Midbrain (tissue), 1 donor: ENCODE data around the gene MED16.
"Not testable (repeated sequence)": the region's sequence is repeated elsewhere in the genome, so short reads cannot be mapped to it uniquely, and the experiment has no call there.

Source experiments
- DNase-seq: peaks from one replicate; lab custom pipeline; 2025; lab: John Stamatoyannopoulos, UW

Gene MED16

DNA sequence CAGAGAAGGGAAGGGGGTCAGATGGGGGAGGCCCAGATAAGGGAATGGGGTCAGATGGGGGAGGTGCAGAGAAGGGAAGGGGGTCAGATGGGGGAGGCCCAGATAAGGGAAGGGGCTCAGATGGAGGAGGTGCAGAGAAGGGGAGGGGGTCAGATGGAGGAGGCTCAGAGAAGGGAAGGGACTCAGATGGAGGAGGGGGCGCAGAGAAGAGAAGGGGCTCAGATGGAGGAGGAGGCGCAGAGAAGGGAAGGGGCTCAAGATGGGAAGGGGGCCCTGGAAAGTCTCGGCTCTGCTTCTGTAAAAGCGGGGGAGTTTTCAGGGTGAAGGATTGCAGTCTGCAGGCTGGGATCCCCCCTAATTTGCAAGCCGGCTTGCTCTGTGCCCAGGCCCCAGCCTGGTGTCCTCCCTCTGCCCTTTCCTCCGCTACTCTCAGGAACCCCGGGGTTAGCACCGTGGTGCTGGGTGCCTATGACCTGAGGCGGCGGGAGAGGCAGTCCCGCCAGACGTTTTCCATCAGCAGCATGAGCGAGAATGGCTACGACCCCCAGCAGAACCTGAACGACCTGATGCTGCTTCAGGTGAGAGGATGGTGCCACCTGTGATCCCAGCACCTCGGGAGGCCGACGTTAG, 63.7 kb downstream of the MED16 start:
- no peak for DNase-seq

DNA sequence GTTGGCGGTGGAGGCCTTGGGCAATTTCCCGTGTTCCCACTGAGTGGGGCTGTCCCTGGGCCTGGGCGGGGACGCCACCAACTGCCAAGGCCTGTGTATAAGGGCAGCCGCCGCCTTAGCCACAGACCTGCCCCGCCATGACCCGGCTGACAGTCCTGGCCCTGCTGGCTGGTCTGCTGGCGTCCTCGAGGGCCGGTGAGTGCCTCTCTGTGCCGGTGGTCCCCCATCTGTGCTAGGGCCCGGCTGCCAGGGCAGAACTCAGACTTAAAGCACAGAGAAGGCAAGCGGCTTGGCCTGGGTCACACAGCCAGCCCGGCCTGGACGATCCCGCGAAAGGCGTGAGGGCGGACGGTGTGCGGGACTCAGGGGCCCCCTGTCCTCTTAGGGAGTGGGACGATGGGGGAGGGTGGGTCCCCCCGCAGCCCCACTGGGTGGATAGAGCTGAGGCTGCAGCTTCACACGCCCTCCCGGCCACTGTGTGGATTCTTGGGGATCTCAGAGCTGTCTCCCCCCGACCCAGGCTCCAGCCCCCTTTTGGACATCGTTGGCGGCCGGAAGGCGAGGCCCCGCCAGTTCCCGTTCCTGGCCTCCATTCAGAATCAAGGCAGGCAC, 65.2 kb downstream of the MED16 start, which contains the start of gene AZU1:
Gene AZU1, plus strand, starts transcription at position 128 of the 612 bp plus-strand sequence. Its CDS starts 10 bp downstream, at position 138.
- no peak for DNase-seq

DNA sequence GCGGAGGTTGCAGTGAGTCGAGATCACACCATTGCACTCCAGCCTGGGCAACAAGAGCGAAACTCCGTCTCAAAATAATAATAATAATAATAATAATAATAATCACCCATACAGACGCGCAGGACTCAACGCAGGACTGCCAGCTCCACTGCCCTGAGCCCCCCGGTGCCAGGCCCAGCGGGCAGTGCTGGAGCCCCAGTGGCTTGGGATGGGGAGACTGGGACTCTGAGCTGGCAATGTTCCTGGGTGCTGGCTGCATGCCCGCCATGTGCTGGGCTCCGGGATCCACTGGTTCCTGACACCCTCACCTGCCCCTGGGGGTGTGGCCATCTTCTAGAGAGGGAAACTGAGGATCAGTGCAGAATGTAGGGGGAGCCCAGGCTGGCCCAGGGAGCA, 65.7 kb downstream of the MED16 start:
- DNase-seq, result no peak

DNA sequence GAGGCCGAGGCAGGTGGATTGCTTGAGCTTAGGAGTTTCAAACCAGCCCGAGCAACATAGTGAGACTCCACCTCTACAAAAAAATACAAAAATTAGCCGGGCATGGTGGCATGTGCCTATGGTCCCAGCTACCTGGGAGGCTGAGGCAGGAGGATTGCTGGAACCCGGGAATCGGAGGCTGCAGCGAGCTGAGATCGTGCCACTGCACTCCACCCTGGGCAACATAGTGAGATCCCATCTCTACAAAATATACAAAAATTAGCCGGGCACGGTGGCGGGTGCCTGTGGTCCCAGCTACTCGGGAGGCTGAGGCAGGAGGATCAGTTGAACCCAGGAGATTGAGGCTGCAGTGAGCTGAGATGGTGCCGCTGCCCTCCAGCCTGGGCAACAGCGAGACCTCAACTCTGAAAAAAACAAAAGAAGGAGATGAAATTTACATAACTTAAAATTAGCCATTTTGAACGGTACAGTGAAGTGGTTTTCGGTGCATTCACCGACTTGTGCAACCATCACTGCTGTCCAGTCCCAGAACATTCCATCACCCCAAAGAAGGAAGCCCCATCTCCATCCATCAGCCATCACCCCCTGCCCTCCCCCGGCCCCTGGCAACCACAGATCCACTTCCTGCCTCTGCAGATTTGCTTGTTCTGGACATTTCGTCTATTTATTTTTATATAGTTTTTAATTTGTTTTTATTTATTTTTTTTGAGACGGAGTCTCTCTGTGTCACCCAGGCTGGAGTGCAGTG, 66.9 kb downstream of the MED16 start:
- no peak for DNase-seq

DNA sequence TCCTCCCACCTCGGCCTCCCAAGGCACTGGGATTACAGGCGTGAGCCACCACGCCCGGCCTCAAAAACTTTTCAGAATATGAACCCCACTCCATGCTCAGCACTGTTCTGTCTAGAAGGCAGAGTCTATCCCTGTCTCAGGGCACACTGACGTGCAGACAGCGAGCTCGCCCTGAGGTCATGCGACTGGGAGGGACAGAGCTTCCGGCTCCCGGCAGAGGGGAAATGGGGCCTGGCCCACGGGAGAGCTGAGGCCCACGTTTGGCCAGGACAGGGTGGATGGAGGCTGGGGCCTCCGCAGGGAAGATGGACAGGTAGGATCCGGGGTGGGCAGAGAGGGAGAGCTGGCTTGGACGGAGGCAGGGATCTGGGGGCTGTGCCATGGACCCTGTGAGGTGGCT, 68.1 kb downstream of the MED16 start:
- no peak for DNase-seq

DNA sequence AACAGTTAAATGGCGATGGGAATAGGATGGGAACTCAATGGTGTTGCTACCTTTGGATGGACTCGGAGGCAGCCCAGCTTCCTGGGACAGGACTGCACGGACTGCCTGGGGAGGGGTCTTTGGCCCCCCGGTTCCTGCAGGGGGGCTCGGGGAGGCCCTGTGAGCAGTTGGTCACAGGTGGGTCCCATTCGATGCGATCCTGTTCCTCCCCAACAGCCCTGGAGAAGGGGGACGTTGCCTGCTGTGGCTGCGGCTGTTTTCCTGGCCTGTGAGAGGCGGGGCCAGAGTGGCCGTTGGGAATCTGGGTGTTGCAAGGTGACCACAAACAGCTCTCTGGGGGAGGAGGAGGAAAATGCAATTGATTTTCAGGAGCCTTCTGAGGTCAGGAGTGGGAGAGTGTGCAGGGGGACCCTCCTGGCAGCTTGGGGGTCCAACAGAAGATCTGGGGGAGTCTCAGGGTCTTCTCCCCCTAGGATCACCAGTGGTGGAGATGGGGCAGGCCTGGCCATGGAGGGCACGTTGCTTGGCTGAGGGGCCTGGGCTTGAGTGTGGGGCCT, 69.3 kb downstream of the MED16 start:
- DNase-seq, result no peak

DNA sequence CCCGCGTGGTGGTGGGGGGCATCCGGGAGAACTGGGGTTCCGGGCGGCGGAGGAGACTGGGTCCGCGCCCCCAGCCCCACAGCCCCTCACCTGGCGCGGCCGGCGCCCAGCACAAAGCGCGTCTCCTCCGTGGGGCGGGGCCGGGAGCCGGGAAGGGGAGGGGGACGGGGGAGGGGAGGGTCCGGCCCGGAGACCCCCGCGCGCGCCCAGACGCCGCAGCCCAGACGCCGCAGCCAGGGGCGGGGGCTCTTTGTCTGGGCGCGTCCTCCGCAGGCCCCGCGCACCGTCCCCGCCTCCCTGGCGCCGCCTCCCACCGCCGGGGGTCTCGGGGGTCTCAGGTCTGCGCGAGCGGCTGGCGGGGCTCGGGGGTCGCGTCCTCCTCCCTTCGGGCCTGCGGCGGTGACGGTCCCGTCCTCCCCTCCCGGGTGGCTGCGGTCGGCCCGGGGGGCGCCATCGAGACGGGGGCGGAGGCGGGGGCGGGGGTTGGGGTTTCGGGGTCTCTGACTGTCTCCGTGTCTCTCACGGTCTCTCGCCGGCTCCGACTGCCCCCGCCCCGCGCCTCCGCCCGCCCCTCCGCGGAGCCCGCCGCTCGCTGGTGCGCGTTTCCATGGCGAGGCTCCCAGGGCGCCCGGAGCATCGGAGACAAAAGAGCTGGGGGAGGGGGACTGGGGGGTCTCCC, 71.0 kb downstream of the MED16 start, which contains the start of gene PLPPR3:
Gene PLPPR3, minus strand, starts transcription at position 131 of the 679 bp plus-strand sequence. CDS start 396 bp downstream, outside the sequence.
- no peak for DNase-seq

DNA sequence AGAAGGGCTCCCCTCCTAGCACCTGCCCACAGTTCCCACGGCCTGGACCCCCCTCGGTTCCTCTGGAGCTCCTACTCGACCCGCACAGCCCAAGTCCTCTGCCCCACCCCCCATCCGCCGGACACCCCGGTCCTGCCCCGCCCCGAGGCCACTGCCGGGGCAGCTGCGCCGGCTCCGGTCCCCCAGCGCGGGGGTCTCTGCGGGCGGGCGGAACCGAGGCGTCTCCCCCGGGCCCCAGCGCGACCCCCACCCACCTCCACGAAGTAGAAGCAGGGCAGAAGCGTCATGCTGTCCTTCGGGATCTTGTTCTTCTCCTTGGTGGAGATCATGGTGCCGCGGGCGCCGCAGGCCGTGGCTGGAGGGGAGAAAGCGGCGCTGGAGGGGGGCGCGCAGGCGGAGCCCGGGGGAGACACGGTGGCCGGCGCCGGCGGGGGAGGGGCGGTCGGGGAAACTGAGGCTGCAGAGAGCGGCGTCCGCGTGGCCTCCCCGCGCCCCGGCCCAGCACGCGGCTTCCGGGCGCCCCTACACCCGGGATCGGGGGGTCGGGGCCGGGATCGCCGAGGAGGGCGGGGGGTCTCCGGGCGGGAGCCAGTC, 71.7 kb downstream of the MED16 start:
- DNase-seq, result no peak

DNA sequence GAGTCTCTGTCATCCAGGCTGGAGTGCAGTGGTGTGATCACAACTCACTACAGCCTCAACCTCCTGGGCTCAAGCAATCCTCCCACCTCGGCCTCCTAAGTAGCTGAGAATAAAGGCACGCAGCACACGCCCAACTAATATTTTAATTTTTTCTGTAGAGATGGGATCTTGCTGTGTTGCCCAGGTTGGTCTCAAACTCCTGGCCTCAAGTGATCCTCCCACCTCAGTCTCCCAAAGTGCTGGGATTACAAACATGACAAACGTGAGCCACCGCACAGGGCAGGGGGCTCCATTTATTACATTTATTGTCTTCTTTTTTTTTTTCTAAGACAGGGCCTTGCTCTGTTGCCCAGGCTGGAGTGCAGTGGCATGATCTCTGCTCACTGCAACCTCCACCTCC, 72.8 kb downstream of the MED16 start:
- not testable (repeated sequence) for DNase-seq
